Endothelial cell of coronary artery (primary cell): ENCODE results near the gene POU2AF2. TPM values are rescaled to one million over a fixed set of nuclear protein-coding genes. Genes with fewer than 3 reads are reported as not detected.

ENCODE experiments used
- total RNA-seq: library from RNA; depleted of rRNA; stranded (reverse); fragments of >200 nt; gene quantifications from 2 replicates; pipeline ENCODE4 v1.2.3, GENCODE V29; 2014

The POU2AF2 gene, protein sequence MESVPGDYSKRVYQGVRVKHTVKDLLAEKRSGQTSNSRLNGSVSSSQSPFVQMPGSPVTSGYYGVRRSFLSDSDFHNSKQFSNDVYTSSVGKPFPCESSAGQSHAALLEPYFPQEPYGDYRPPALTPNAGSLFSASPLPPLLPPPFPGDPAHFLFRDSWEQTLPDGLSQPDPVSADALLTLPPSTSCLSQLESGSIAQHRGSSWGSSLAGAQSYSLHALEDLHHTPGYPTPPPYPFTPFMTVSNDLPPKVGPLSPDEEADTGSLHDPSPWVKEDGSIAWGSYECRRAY
- not detected in 2 replicates for total RNA-seq

DNA sequence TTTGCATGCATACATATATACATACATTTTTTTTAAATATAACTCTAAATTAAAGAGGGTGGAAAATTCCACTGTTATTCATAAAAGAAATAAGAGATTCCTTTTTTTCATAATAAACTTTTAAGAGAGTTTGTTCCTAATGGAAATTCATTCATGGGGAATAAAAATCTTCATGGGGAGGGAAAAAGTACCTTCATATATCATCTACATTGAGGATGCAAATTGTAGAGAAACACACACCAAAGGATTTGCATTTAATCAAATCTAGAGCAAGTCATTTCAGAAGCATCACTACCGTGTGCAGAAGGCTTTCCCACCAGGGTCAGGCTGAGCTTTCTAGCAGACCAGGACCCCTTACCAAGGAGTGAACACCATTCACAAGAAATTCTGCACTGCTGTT lies at the start of gene POU2AF2:
TSS of gene POU2AF2 (plus strand) at position 301 of the 400 bp plus-strand sequence. CDS start 129 bp downstream, outside the sequence.

DNA sequence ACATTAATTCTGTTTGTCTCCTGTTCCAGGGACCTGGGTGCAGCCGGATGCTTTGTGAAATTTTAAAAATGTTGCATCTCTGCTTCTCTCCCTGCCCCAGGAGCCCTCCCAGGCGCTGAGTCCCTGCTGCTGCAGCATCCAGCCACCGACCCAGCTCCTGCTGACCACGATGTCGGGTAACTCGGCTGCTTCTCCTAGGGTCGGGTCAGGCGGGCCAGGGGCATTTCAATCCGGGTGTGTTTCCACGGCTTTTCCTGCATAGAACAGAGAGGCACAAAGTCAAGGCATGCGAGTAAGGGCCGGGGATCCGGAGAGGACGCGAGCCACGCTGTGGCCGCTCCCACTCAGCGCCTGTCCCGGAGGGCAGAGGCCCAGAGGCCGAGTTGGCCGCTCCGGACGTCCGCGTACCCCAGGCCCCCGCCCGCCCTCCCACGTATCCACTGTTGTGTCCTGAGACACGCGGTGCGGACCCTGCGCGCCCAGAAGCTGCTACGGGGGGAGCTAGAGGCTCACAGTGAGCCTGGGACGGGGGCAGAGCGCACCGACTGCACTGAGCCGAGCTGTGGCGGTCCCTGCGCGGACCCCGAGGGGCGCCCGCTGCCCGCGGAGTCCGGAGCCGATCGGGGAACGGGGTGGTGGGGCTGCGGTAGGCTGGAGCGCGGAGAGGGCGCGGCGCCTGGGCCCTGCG lies 53.0 kb downstream of the POU2AF2 start, which contains the start of gene POU2AF3:
TSS of gene POU2AF3 (plus strand) at position 134 of the 688 bp plus-strand sequence. CDS start at position 170, 36 bp downstream.

Other genes with a start within 250 kb of the POU2AF2 start
- not detected in 2 replicates for gene POU2AF3, start 52.8 kb downstream of the POU2AF2 start, total RNA-seq
- gene POU2AF1, start 133.6 kb downstream of the POU2AF2 start, total RNA-seq, result not detected in 2 replicates